ACHN (cell line): ENCODE results near the gene SCRT2.
A peak's percentile ranks its signal among the peaks of the same experiment; 100 is the strongest.
"Not testable (repeated sequence)": the region's sequence is repeated elsewhere in the genome, so short reads cannot be mapped to it uniquely, and the experiment has no call there.

Experiments
- DNase-seq: peaks from one replicate; pipeline ENCODE4 v3.0.0-alpha.2; 2015
- in situ Hi-C: cut with HindIII; loops from 2 replicates; pipeline ENCODE4 v1.10.0; 2017; ENCODE audit warnings: low sequenced_read_pairs, low pct_ligation_motif_present, low pct_unique_long_range_greater_than_20kb

Gene SCRT2

GRCh38 chr20:675453-676314 is at the start of gene SCRT2:
TSS of gene SCRT2 (minus strand) at chr20:675802. CDS start at chr20:675601, 201 bp downstream.
- peak; percentile 52 for DNase-seq
- in situ Hi-C loops: no loop called here

DNA sequence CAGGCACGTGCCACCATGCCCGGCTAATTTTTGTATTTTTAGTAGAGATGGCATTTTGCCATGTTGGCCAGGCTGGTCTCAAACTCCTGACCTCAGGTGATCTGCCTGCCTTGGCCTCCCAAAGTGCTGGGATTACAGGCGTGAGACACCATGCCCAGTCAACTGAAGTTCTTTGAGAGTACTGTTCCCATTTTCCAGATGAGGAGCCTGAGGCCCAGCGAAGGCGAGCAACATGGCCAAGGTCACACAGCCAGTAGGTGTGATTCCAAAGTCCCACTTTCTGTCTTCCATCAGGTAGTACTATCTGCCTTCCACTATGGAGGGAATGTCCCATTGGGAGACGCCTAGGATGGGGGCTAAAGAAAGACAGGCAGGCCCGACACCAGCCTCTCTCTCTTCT is 49.2 kb upstream of the SCRT2 start:
- in situ Hi-C loops, DNase-seq: not testable (repeated sequence)

GRCh38 chr20:723756-724155 is 48.2 kb upstream of the SCRT2 start:
- in situ Hi-C loops: no loop called here
- no peak for DNase-seq

- no peak for DNase-seq
- in situ Hi-C loops: no loop called here
Measured at GRCh38 chr20:722822-723644, 47.4 kb upstream of the SCRT2 start.

- no peak for DNase-seq
- in situ Hi-C loops: no loop called here
Measured at GRCh38 chr20:721876-722275, 46.3 kb upstream of the SCRT2 start.

DNA sequence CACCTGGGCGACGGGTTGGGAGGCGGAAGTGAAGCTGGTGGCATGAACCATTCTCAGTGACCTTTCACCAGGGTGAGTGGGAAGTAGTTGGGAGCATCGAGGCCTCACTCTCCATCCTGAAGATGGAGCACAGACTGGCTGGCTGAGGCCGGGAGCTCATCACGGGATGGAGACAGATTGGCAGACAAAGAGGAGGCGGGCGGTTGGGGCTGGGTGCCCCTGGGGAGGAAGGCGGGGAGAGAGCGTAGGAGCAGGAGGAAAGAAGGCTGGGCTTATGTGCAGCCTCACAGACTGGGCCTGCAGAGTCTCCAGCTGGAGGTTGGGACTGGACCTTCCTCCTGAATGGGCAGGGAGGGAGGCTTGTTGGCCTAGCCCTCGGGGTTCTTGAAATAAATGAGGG is 44.2 kb upstream of the SCRT2 start:
- no peak for DNase-seq

DNA sequence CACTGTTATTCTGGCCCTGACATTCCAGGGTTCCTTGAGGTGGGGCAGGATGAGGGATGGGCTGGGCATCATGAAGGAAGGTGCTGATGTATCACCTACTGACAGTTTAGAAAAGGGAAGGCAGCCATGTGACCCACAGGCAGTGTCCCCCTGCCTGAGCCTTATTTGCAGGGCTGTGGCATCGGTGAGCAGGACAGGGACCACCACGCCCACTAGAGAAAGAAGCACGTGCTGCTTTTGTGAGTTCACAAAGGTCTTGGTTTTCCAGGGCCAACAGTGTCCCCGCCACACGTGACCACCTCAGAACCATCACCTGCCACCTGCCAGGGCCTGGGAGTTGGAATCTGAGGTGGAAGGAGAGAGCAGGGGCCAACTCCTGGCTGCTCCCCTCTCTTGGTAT is 43.5 kb upstream of the SCRT2 start:
- no peak for DNase-seq
- in situ Hi-C loops: no loop called here

More for the DNA sequence above, 44.2 kb upstream of the SCRT2 start:
- in situ Hi-C loops: no loop called here

- DNase-seq: no peak
- in situ Hi-C loops: no loop called here
Measured at GRCh38 chr20:717832-718231, 42.2 kb upstream of the SCRT2 start.

DNA sequence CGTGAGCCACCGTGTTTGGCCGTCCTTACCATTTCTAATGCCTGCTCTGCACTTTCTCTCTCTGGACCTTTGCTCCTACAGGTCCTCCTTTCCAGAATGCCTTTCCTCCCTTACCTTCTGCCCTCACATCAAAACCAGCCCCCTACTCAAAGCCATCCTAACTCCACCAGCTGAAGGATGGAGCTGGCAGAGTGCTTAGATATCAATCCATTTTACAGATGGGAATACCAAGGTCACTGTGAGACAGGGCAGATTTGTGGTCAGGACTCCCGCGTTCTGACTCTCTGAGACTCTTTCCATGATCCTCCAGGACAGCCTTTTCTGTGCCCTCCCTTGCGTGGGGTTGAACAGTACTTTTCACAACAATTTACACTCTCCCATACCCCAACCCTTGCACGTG is 41.7 kb upstream of the SCRT2 start:
- in situ Hi-C loops: no loop called here
- DNase-seq: no peak

DNA sequence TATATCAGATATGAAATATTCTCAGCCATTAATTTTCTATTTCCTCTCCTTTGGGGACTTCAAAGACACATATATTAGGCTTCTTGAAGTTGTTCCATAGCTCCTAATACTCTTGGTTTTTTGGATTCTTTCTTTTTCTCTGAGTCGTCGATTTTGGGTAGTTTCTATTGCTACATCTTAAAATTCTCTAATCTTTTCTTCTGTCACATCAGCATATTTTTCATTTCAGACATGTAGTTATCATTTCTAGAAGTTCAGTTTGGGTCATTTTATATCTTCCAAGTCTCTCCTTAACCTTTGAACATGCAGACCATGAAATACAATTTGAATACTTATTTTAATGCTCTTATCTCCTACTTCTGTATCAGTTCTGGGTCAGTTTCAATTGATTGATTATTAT is 38.9 kb upstream of the SCRT2 start:
- no peak for DNase-seq
- in situ Hi-C loops: no loop called here

GRCh38 chr20:711576-711975 is 36.0 kb upstream of the SCRT2 start:
- no peak for DNase-seq
- in situ Hi-C loops: no loop called here

GRCh38 chr20:710780-711450 is 35.3 kb upstream of the SCRT2 start:
- no peak for DNase-seq
- in situ Hi-C loops: no loop called here

- in situ Hi-C loops: no loop called here
- no peak for DNase-seq
Measured at GRCh38 chr20:709991-710779, 34.6 kb upstream of the SCRT2 start.

GRCh38 chr20:709423-709822 is 33.8 kb upstream of the SCRT2 start:
- DNase-seq: no peak
- in situ Hi-C loops: no loop called here

GRCh38 chr20:708956-709355 is 33.4 kb upstream of the SCRT2 start:
- no peak for DNase-seq
- in situ Hi-C loops: no loop called here

- in situ Hi-C loops: no loop called here
- no peak for DNase-seq
Measured at GRCh38 chr20:707451-708110, 32.0 kb upstream of the SCRT2 start.

- DNase-seq: no peak
Measured at GRCh38 chr20:706366-706885, 30.8 kb upstream of the SCRT2 start.

GRCh38 chr20:704726-705125 is 29.1 kb upstream of the SCRT2 start:
- no peak for DNase-seq
- in situ Hi-C loops: no loop called here

More at GRCh38 chr20:706366-706885, 30.8 kb upstream of the SCRT2 start:
- in situ Hi-C loops: no loop called here
